ENCODE measurements around the gene LCA5L.
"Not testable (repeated sequence)": the region's sequence is repeated elsewhere in the genome, so short reads cannot be mapped to it uniquely, and the experiment has no call there.

Gene LCA5L

GRCh38 chr21:39430954-39431353 lies 14.6 kb downstream of the LCA5L start:
- TF ChIP-seq, protein P1, sequence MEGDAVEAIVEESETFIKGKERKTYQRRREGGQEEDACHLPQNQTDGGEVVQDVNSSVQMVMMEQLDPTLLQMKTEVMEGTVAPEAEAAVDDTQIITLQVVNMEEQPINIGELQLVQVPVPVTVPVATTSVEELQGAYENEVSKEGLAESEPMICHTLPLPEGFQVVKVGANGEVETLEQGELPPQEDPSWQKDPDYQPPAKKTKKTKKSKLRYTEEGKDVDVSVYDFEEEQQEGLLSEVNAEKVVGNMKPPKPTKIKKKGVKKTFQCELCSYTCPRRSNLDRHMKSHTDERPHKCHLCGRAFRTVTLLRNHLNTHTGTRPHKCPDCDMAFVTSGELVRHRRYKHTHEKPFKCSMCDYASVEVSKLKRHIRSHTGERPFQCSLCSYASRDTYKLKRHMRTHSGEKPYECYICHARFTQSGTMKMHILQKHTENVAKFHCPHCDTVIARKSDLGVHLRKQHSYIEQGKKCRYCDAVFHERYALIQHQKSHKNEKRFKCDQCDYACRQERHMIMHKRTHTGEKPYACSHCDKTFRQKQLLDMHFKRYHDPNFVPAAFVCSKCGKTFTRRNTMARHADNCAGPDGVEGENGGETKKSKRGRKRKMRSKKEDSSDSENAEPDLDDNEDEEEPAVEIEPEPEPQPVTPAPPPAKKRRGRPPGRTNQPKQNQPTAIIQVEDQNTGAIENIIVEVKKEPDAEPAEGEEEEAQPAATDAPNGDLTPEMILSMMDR (IDR thresholded peaks at IDR 0.05; ENCODE audit: low read depth, low read length) = no peak
- H3K27me3 ChIP-seq = no peaks in the 10 kb centered on the region
- no peak for DNase-seq
- no peaks in the 10 kb centered on the region for H3K9me3 ChIP-seq
- no peak overlapping the region for H3K4me3 ChIP-seq (ENCODE audit: low read depth, low read length)
- no peaks in the 10 kb centered on the region for H3K36me3 ChIP-seq
- H3K4me1 ChIP-seq = no peaks in the 10 kb centered on the region

GRCh38 chr21:39430457-39430856 lies 15.1 kb downstream of the LCA5L start:
- H3K4me3 ChIP-seq (ENCODE audit: low read depth, low read length) = no peak overlapping the region

GRCh38 chr21:39430016-39430415 lies 15.6 kb downstream of the LCA5L start:
- Histone ChIP-seq H3K4me1 (no peaks in the 10 kb centered on the region), H3K36me3 (no peaks in the 10 kb centered on the region), H3K27me3 (no peaks in the 10 kb centered on the region), H3K9me3 (no peaks in the 10 kb centered on the region), H3K4me3 (ENCODE audit: low read depth, low read length) (no peak overlapping the region)
- TF ChIP-seq, protein P1 (IDR thresholded peaks at IDR 0.05; ENCODE audit: low read depth, low read length) = no peak
- no peak for DNase-seq

More at GRCh38 chr21:39430457-39430856, 15.1 kb downstream of the LCA5L start:
- H3K27me3 ChIP-seq = no peaks in the 10 kb centered on the region
- no peaks in the 10 kb centered on the region for H3K4me1 ChIP-seq
- DNase-seq = no peak
- no peaks in the 10 kb centered on the region for H3K36me3 ChIP-seq
- TF ChIP-seq, protein P1 (IDR thresholded peaks at IDR 0.05; ENCODE audit: low read depth, low read length) = no peak
- no peaks in the 10 kb centered on the region for H3K9me3 ChIP-seq

DNA sequence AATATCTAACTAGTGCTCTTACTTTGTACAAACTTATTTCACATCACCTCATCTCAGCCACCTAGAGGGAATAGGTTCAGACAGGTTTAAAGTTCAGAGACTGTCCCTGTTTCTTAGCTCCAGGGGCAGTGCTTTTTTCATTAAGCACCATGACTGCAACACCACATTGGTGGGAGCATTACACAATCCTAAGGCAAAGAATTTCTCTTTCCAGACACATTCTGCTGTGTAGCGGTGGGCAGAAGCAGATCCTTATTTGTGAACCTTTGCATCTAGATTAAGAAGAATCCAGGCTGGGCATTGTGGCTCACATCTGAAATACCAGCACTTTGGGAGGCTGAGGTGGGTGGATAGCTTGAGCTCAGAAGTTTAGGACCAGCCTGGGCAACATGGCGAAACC lies 16.1 kb downstream of the LCA5L start:
- H3K9me3 ChIP-seq = no peaks in the 10 kb centered on the region
- TF ChIP-seq, protein P1 (IDR thresholded peaks at IDR 0.05; ENCODE audit: low read depth, low read length) = no peak
- no peak for DNase-seq
- no peaks in the 10 kb centered on the region for H3K36me3 ChIP-seq
- no peaks in the 10 kb centered on the region for H3K4me1 ChIP-seq
- no peaks in the 10 kb centered on the region for H3K27me3 ChIP-seq
- no peak overlapping the region for H3K4me3 ChIP-seq (ENCODE audit: low read depth, low read length)

DNA sequence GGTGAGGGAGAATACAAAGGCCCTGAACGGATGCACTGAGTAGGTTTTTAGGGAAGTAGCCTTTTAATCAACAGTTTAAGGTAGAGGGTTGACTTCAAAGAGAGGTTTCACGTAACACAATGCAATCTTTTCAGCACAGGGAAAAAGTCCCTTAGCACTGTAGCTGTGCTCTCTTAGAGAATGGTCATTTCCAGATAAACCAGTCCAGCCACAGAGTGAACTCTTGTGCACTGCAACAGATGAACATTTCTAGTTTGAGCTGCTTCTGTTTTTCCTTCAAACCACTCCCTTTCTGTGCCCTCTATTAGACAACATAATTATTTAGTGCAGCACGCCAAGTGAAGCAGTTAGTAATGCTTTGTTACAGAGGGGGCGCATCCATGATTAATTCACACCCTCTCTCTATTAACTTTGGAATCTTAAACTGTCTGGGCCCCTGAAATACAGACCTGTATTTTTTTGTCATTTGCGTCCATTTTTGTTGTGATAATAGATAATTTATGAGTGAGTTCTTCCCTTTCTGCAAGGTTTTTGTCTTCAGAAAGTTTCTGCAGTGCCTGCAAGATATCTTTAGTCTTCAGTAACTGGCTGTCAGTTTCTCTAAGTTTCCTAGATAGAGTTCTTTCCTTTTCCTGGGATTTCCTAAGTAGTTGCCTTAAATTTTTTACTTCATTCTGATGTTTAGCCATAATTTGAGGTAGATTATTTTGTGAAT lies 22.9 kb downstream of the LCA5L start:
- no peaks in the 10 kb centered on the region for H3K9me3 ChIP-seq
- H3K4me3 ChIP-seq (ENCODE audit: low read depth, low read length) = no peak overlapping the region
- no peaks in the 10 kb centered on the region for H3K4me1 ChIP-seq
- no peaks in the 10 kb centered on the region for H3K36me3 ChIP-seq
- H3K27me3 ChIP-seq = no peaks in the 10 kb centered on the region
- TF ChIP-seq, protein P1 (IDR thresholded peaks at IDR 0.05; ENCODE audit: low read depth, low read length) = no peak
- DNase-seq = no peak

- not testable (repeated sequence) for H3K4me3 ChIP-seq (ENCODE audit: low read depth, low read length); DNase-seq; H3K4me1 ChIP-seq; H3K9me3 ChIP-seq; H3K36me3 ChIP-seq; H3K27me3 ChIP-seq
These were observed 26.4 kb downstream of the LCA5L start for GRCh38 chr21:39419204-39419603.
